ENCODE data around the gene SHANK2. TPM values are rescaled to one million over a fixed set of nuclear protein-coding genes. Genes with fewer than 3 reads are reported as not detected.

Gene SHANK2
- polyA plus RNA-seq, 1 donor from 2014 or later: 13.6 TPM

DNA sequence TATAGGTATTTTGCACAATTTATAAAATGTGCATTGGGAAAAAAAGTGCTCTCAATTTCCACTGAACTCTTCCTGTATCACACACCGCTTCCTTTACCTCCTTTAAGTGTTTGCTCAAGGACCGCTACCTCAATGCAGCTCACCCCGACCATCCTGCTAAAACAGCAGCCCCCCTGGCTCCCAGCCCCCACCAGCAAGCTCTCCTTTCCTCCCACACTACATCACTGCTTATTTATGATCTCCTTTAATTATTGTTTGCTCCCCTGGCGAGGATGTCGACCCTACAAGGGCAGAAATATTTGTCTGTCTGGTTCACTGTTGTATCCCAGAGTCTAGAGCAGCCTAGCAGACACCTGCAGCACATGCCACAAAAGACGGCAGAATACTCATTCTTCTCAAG is 10.0 kb downstream of the SHANK2 start:
- Histone ChIP-seq H3K27ac (ENCODE audit: low read length) (no peak overlapping the region), H3K9me3 (ENCODE audit: low read length) (no peaks in the 10 kb centered on the region), H3K27me3 (ENCODE audit: insufficient read depth, low read depth, low read length) (no peaks in the 10 kb centered on the region), H3K36me3 (ENCODE audit: insufficient read depth, low read length) (no peaks in the 10 kb centered on the region), H3F3A (ENCODE audit: insufficient read depth, low read length, poor library complexity, severe bottlenecking) (no peaks in the 10 kb centered on the region), H3K9me2 (ENCODE audit: insufficient read depth, low read length) (no peaks in the 10 kb centered on the region), H3K4me2 (ENCODE audit: low read length) (no peak overlapping the region), H2AFZ (ENCODE audit: low read depth, low read length) (no peak overlapping the region), H3K9ac (ENCODE audit: low read length) (no peak overlapping the region), H4K20me1 (ENCODE audit: insufficient read depth) (no peaks in the 10 kb centered on the region), H3K79me2 (replicated peaks; ENCODE audit: insufficient read depth, low read length) (no peaks in the 10 kb centered on the region), H3K4me3 (ENCODE audit: low read length) (no peak overlapping the region)
- no peak for TF ChIP-seq SMC3 (conservative IDR thresholded peaks at IDR 0.05; ENCODE audit: poor library complexity)
- no peak for TF ChIP-seq EP300 (conservative IDR thresholded peaks at IDR 0.05; ENCODE audit: poor library complexity, severe bottlenecking)
- TF ChIP-seq REST (IDR thresholded peaks at IDR 0.05; ENCODE audit: borderline replicate concordance): no peak
- TF ChIP-seq MXI1 (conservative IDR thresholded peaks at IDR 0.05; ENCODE audit: poor library complexity, severe bottlenecking): no peak
- no peak for TF ChIP-seq EZH2 (IDR thresholded peaks at IDR 0.05; ENCODE audit: borderline replicate concordance, insufficient read depth, low read length, poor library complexity, severe bottlenecking)
- TF ChIP-seq POLR2AphosphoS5 (IDR thresholded peaks at IDR 0.05): no peak
- TF ChIP-seq RAD21 (conservative IDR thresholded peaks at IDR 0.05): no peak
- TF ChIP-seq, protein P1, sequence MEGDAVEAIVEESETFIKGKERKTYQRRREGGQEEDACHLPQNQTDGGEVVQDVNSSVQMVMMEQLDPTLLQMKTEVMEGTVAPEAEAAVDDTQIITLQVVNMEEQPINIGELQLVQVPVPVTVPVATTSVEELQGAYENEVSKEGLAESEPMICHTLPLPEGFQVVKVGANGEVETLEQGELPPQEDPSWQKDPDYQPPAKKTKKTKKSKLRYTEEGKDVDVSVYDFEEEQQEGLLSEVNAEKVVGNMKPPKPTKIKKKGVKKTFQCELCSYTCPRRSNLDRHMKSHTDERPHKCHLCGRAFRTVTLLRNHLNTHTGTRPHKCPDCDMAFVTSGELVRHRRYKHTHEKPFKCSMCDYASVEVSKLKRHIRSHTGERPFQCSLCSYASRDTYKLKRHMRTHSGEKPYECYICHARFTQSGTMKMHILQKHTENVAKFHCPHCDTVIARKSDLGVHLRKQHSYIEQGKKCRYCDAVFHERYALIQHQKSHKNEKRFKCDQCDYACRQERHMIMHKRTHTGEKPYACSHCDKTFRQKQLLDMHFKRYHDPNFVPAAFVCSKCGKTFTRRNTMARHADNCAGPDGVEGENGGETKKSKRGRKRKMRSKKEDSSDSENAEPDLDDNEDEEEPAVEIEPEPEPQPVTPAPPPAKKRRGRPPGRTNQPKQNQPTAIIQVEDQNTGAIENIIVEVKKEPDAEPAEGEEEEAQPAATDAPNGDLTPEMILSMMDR (IDR thresholded peaks at IDR 0.05; ENCODE audit: poor library complexity, severe bottlenecking): no peak
- no peak for TF ChIP-seq TAF1 (IDR thresholded peaks at IDR 0.05; ENCODE audit: low read depth)

DNA sequence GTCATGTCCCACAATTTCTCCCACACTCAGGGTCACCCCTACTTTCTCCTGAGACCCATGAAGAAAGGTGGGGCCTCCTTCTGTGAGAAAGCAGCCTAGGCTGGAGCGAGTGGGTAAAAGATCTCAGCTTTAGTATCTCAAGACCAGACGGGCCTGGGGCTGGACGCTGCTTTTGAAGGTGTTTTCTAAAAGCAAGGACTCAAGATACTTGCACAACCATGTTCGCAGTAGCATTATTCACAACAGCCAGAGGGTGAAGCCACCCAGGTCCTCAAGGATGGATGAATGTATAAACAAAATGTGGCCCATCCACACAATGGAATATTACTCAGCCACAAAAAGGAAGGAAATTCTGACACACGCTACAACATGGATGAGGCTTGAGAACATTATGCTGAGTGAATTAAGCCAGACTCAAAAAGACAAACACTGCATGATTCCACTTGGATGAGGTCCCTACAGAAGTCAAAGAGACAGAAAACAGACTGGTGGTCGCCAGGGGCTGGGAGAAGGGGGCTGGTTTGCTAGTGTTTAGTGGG is 10.6 kb downstream of the SHANK2 start:
- no peak overlapping the region for H3K9ac ChIP-seq (ENCODE audit: low read length)
- no peaks in the 10 kb centered on the region for H4K20me1 ChIP-seq (ENCODE audit: insufficient read depth)
- no peaks in the 10 kb centered on the region for H3K79me2 ChIP-seq (replicated peaks; ENCODE audit: insufficient read depth, low read length)
- H3K4me2 ChIP-seq (ENCODE audit: low read length): no peak overlapping the region
- no peak overlapping the region for H2AFZ ChIP-seq (ENCODE audit: low read depth, low read length)
- H3K9me2 ChIP-seq (ENCODE audit: insufficient read depth, low read length): no peaks in the 10 kb centered on the region
- no peaks in the 10 kb centered on the region for H3K27me3 ChIP-seq (ENCODE audit: insufficient read depth, low read depth, low read length)
- H3K36me3 ChIP-seq (ENCODE audit: insufficient read depth, low read length): no peaks in the 10 kb centered on the region
- no peak overlapping the region for H3K4me3 ChIP-seq (ENCODE audit: low read length)
- H3K27ac ChIP-seq (ENCODE audit: low read length): no peak overlapping the region
- H3K9me3 ChIP-seq (ENCODE audit: low read length): no peaks in the 10 kb centered on the region
- H3F3A ChIP-seq (ENCODE audit: insufficient read depth, low read length, poor library complexity, severe bottlenecking): no peaks in the 10 kb centered on the region
- TF ChIP-seq RAD21 (conservative IDR thresholded peaks at IDR 0.05): no peak
- TF ChIP-seq, protein P1 (IDR thresholded peaks at IDR 0.05; ENCODE audit: poor library complexity, severe bottlenecking): no peak
- no peak for TF ChIP-seq REST (IDR thresholded peaks at IDR 0.05; ENCODE audit: borderline replicate concordance)
- no peak for TF ChIP-seq EP300 (conservative IDR thresholded peaks at IDR 0.05; ENCODE audit: poor library complexity, severe bottlenecking)
- TF ChIP-seq EZH2 (IDR thresholded peaks at IDR 0.05; ENCODE audit: borderline replicate concordance, insufficient read depth, low read length, poor library complexity, severe bottlenecking): no peak
- TF ChIP-seq MXI1 (conservative IDR thresholded peaks at IDR 0.05; ENCODE audit: poor library complexity, severe bottlenecking): no peak
- no peak for TF ChIP-seq POLR2AphosphoS5 (IDR thresholded peaks at IDR 0.05)
- no peak for TF ChIP-seq TAF1 (IDR thresholded peaks at IDR 0.05; ENCODE audit: low read depth)
